ENCODE results near the gene CPLANE1. TPM values are rescaled to one million over a fixed set of nuclear protein-coding genes. Genes with fewer than 3 reads are reported as not detected.
A peak's percentile ranks its signal among the peaks of the same experiment; 100 is the strongest.
"Not testable (repeated sequence)": the region's sequence is repeated elsewhere in the genome, so short reads cannot be mapped to it uniquely, and the experiment has no call there.

Gene CPLANE1
- total RNA-seq, 2 donors from 2014 or later: 5.4 to 6.9 TPM

- no peaks in the 10 kb centered on the region for H3K9me3 Mint-ChIP-seq
- ATAC-seq: no peak
- DNase-seq (ENCODE audit: low spot score in 2 of 2): no peak
- H3K27ac Mint-ChIP-seq: no peak overlapping the region
- H3K36me3 Mint-ChIP-seq: peaks cover 0 to 6% of the 10 kb centered on the region in 2 donors
Measured at GRCh38 chr5:37172957-37173356, 76.2 kb downstream of the CPLANE1 start.

GRCh38 chr5:37170856-37171255 is 78.3 kb downstream of the CPLANE1 start:
- Mint-ChIP-seq H3K27ac (no peak overlapping the region), H3K9me3 (no peaks in the 10 kb centered on the region), H3K36me3 (peaks cover 0 to 6% of the 10 kb centered on the region in 2 donors)
- ATAC-seq (no peak), DNase-seq (ENCODE audit: low spot score in 2 of 2) (no peak)

- Mint-ChIP-seq H3K27ac (no peak overlapping the region), H3K9me3 (no peaks in the 10 kb centered on the region), H3K36me3 (peaks cover 0 to 12% of the 10 kb centered on the region in 2 donors)
- ATAC-seq: no peak
- no peak for DNase-seq (ENCODE audit: low spot score in 2 of 2)
Measured at GRCh38 chr5:37166197-37166596, 83.0 kb downstream of the CPLANE1 start.

- ATAC-seq (no peak), DNase-seq (ENCODE audit: low spot score in 2 of 2) (no peak)
- Mint-ChIP-seq H3K9me3 (no peaks in the 10 kb centered on the region), H3K36me3 (peaks cover 0 to 12% of the 10 kb centered on the region in 2 donors), H3K27ac (no peak overlapping the region)
Measured at GRCh38 chr5:37165761-37166160, 83.4 kb downstream of the CPLANE1 start.

- no peak overlapping the region for H3K27ac Mint-ChIP-seq
- ATAC-seq: no peak
Measured at GRCh38 chr5:37153661-37154060, 95.5 kb downstream of the CPLANE1 start.

GRCh38 chr5:37146896-37147295 is 102.3 kb downstream of the CPLANE1 start:
- no peak overlapping the region for H3K27ac Mint-ChIP-seq
- H3K36me3 Mint-ChIP-seq: peaks cover 12 to 15% of the 10 kb centered on the region in 2 donors
- H3K9me3 Mint-ChIP-seq: peaks cover 5 to 7% of the 10 kb centered on the region in 2 donors
- DNase-seq (ENCODE audit: low spot score in 2 of 2) (no peak), ATAC-seq (no peak)

More at GRCh38 chr5:37153661-37154060, 95.5 kb downstream of the CPLANE1 start:
- no peaks in the 10 kb centered on the region for H3K9me3 Mint-ChIP-seq
- no peak for DNase-seq (ENCODE audit: low spot score in 2 of 2)
- no peaks in the 10 kb centered on the region for H3K36me3 Mint-ChIP-seq

- DNase-seq (ENCODE audit: low spot score in 2 of 2) (no peak), ATAC-seq (no peak)
- no peak overlapping the region for H3K27ac Mint-ChIP-seq
- peaks cover 31 to 49% of the 10 kb centered on the region in 2 donors for H3K36me3 Mint-ChIP-seq
- peaks cover 13 to 25% of the 10 kb centered on the region in 2 donors for H3K9me3 Mint-ChIP-seq
Measured at GRCh38 chr5:37136694-37137093, 112.5 kb downstream of the CPLANE1 start.

GRCh38 chr5:37135312-37135711 is 113.9 kb downstream of the CPLANE1 start:
- H3K36me3 Mint-ChIP-seq: peaks cover 31 to 49% of the 10 kb centered on the region in 2 donors
- not testable (repeated sequence) for DNase-seq (ENCODE audit: low spot score in 2 of 2); ATAC-seq; H3K27ac Mint-ChIP-seq
- peaks cover 13 to 25% of the 10 kb centered on the region in 2 donors for H3K9me3 Mint-ChIP-seq

- no peak for ATAC-seq
- H3K27ac Mint-ChIP-seq: no peak overlapping the region
- peaks cover 13 to 25% of the 10 kb centered on the region in 2 donors for H3K9me3 Mint-ChIP-seq
- H3K36me3 Mint-ChIP-seq: peaks cover 38 to 49% of the 10 kb centered on the region in 2 donors
- DNase-seq (ENCODE audit: low spot score in 2 of 2): no peak
Measured at GRCh38 chr5:37133939-37134338, 115.2 kb downstream of the CPLANE1 start.

GRCh38 chr5:37132646-37133045 is 116.5 kb downstream of the CPLANE1 start:
- H3K36me3 Mint-ChIP-seq: peaks cover 34 to 41% of the 10 kb centered on the region in 2 donors
- DNase-seq (ENCODE audit: low spot score in 2 of 2): no peak
- peaks cover 12 to 21% of the 10 kb centered on the region in 2 donors for H3K9me3 Mint-ChIP-seq
- ATAC-seq: no peak
- no peak overlapping the region for H3K27ac Mint-ChIP-seq

- Mint-ChIP-seq H3K27ac (no peak overlapping the region), H3K36me3 (peaks cover 0 to 4% of the 10 kb centered on the region in 2 donors), H3K9me3 (no peaks in the 10 kb centered on the region)
- DNase-seq (ENCODE audit: low spot score in 2 of 2) (no peak), ATAC-seq (peak in 1 of 2 donors; percentile 49)
Measured at GRCh38 chr5:37121465-37121864, 127.7 kb downstream of the CPLANE1 start.

GRCh38 chr5:37121027-37121426 is 128.1 kb downstream of the CPLANE1 start:
- Mint-ChIP-seq H3K9me3 (no peaks in the 10 kb centered on the region), H3K36me3 (peaks cover 0 to 4% of the 10 kb centered on the region in 2 donors), H3K27ac (no peak overlapping the region)
- no peak for ATAC-seq
- no peak for DNase-seq (ENCODE audit: low spot score in 2 of 2)

GRCh38 chr5:37120270-37120669 is 128.9 kb downstream of the CPLANE1 start:
- Mint-ChIP-seq H3K36me3 (peaks cover 0 to 4% of the 10 kb centered on the region in 2 donors), H3K27ac (no peak overlapping the region), H3K9me3 (no peaks in the 10 kb centered on the region)
- ATAC-seq: no peak
- DNase-seq (ENCODE audit: low spot score in 2 of 2): no peak

GRCh38 chr5:37116359-37116758 is 132.8 kb downstream of the CPLANE1 start:
- Mint-ChIP-seq H3K36me3 (peaks cover 16 to 29% of the 10 kb centered on the region in 2 donors), H3K27ac (no peak overlapping the region), H3K9me3 (peaks cover 0 to 10% of the 10 kb centered on the region in 2 donors)
- ATAC-seq: no peak
- no peak for DNase-seq (ENCODE audit: low spot score in 2 of 2)

- peak overlapping the region in 1 of 2 donors; percentile 68 for H3K27ac Mint-ChIP-seq
- no peak for DNase-seq (ENCODE audit: low spot score in 2 of 2)
- H3K9me3 Mint-ChIP-seq: peaks cover 0 to 15% of the 10 kb centered on the region in 2 donors
- peaks cover 26 to 49% of the 10 kb centered on the region in 2 donors for H3K36me3 Mint-ChIP-seq
- ATAC-seq: peak; percentile 43 to 52
Measured at GRCh38 chr5:37112383-37112991, 136.7 kb downstream of the CPLANE1 start.

GRCh38 chr5:37111426-37112382 is 137.5 kb downstream of the CPLANE1 start:
- ATAC-seq (peak; percentile 86 to 94), DNase-seq (ENCODE audit: low spot score in 2 of 2) (peak in 1 of 2 donors; percentile 17)
- Mint-ChIP-seq H3K9me3 (peaks cover 0 to 15% of the 10 kb centered on the region in 2 donors), H3K36me3 (peaks cover 28 to 50% of the 10 kb centered on the region in 2 donors), H3K27ac (peak overlapping the region; percentile 9 to 68)

- Mint-ChIP-seq H3K36me3 (peaks cover 28 to 49% of the 10 kb centered on the region in 2 donors), H3K27ac (no peak overlapping the region), H3K9me3 (peaks cover 0 to 15% of the 10 kb centered on the region in 2 donors)
- no peak for DNase-seq (ENCODE audit: low spot score in 2 of 2)
- no peak for ATAC-seq
Measured at GRCh38 chr5:37110135-37110534, 139.0 kb downstream of the CPLANE1 start.

All from activated naive CD4-positive, alpha-beta T cell treated with anti-CD3 and anti-CD28 coated beads, Interleukin-2, amount 50 U/mL, for 72 hours (primary cell).